ENCODE results near the gene HNRNPL.
A peak's percentile ranks its signal among the peaks of the same experiment; 100 is the strongest.
"Not testable (repeated sequence)": the region's sequence is repeated elsewhere in the genome, so short reads cannot be mapped to it uniquely, and the experiment has no call there.

HNRNPL gene

GRCh38 chr19:38849860-38850435, at the start of gene HNRNPL:
TSS of gene HNRNPL (minus strand) at chr19:38849986. CDS start at chr19:38849966, 20 bp downstream.
- peak; percentile 74 for TF ChIP-seq POLR2A (IDR thresholded peaks at IDR 0.05; ENCODE audit: low read depth, low read length)
- no peak for DNase-seq (ENCODE audit: insufficient read length, low spot score)
- FAIRE-seq, result no peak

DNA sequence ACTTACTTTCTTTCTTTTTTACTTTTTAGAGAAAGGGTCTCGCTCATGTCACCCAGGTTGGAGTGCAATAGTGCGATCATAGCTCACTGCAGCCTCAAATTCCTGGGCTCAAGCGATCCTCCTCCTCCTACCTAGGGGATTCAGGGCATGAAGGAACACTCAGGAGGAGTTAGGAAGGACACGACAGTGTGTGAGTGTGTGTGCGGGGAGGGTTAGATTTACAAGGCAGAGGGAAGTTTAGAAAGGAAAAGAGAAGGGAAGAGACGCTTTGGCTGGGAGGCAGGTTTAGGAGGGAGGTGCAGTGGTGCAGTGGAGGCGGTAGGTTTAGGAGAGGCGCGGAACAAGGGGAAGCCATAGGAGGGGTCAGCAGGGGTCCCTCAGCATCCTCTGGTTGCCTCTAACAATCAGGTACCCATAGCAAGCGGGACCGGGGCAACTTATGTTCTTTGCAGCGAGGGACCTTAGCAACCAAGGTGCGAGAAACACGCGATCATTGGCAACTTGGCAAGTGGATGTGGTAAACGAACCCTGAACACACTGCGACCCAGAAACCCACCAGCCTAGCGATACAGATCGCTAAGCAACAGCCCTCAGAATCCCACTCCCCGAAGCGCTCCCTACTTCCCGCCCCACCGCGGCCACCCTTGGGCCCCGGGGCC, 49.1 kb upstream of the HNRNPL start:
- no peak for TF ChIP-seq POLR2A (IDR thresholded peaks at IDR 0.05; ENCODE audit: low read depth, low read length)
- no peak for DNase-seq (ENCODE audit: insufficient read length, low spot score)
- no peak for FAIRE-seq

GRCh38 chr19:38894968-38895367, 45.2 kb upstream of the HNRNPL start:
- TF ChIP-seq POLR2A (IDR thresholded peaks at IDR 0.05; ENCODE audit: low read depth, low read length), result no peak
- FAIRE-seq (no peak), DNase-seq (ENCODE audit: insufficient read length, low spot score) (no peak)

- no peak for DNase-seq (ENCODE audit: insufficient read length, low spot score)
- no peak for FAIRE-seq
- TF ChIP-seq POLR2A (IDR thresholded peaks at IDR 0.05; ENCODE audit: low read depth, low read length), result no peak
Measured at GRCh38 chr19:38893341-38893771, 43.6 kb upstream of the HNRNPL start.

DNA sequence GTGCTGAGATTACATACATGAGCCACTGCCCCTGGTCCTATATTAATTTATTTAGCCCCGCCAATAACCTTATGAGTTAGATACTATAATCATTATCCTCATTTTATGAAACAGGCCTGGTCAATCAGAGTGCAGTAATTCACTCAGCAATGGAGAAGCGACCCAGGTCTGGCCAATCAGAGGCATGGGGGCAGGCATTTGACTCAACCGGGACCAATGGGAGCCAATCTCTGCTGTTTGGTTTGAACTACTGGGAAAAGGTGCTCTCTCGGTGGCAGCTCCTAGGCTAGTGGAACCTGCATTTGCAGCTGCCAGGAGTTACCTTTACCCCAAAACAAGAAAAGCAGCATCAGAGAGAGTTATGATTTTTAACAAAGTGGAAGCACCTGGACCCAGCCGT, 43.1 kb upstream of the HNRNPL start:
- DNase-seq (ENCODE audit: insufficient read length, low spot score) (no peak), FAIRE-seq (no peak)
- TF ChIP-seq POLR2A (IDR thresholded peaks at IDR 0.05; ENCODE audit: low read depth, low read length), result no peak

DNA sequence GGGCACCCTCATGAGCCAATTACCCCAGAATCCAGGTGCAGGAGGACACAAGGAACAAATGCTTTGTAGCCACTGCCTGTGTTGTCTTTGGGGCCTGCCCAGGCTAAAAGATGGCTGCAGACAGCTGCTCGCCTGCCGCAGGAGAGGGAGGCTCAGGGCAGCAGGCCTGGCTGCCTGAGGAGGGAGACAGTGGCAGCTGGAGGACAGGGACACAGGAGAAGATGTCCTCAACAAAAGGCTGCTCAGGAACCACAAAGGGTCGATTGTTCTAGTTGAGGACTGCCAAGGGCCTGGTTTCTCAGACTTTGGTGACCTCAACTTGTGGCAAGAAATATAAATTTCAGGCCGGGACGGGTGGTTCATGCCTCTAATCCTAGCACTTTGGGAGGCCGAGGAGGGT, 42.0 kb upstream of the HNRNPL start:
- FAIRE-seq, result no peak
- 0 out of 2 replicates have a peak, but pooled peaks have one; percentile 10 for TF ChIP-seq POLR2A (IDR thresholded peaks at IDR 0.05; ENCODE audit: low read depth, low read length)

GRCh38 chr19:38890686-38891085, 40.9 kb upstream of the HNRNPL start:
- FAIRE-seq (no peak), DNase-seq (ENCODE audit: insufficient read length, low spot score) (no peak)
- no peak for TF ChIP-seq POLR2A (IDR thresholded peaks at IDR 0.05; ENCODE audit: low read depth, low read length)

More for the DNA sequence above, 42.0 kb upstream of the HNRNPL start:
- DNase-seq (ENCODE audit: insufficient read length, low spot score), result no peak

DNA sequence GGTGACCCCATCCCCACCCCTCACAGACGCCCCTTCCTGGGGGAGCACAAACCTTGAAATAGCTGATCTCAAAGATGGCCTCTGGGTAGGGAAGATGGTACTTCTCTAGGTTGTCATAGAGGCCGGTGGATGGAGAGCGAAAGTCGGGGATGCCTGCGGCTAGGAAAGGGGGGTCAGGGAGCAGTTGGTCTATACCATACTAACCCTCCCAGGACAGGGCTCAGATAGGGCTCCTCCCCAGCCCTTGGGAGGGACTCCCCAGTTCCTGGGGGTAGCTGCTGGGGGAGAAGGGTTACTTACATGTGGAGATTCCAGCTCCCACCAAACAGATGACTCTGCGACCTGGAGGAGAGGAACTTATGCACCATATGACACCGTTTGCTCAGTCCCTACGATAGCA, 40.0 kb upstream of the HNRNPL start:
- TF ChIP-seq POLR2A (IDR thresholded peaks at IDR 0.05; ENCODE audit: low read depth, low read length), result no peak
- DNase-seq (ENCODE audit: insufficient read length, low spot score) (no peak), FAIRE-seq (no peak)

GRCh38 chr19:38888876-38889275, 39.1 kb upstream of the HNRNPL start:
- FAIRE-seq, result no peak
- no peak for DNase-seq (ENCODE audit: insufficient read length, low spot score)
- no peak for TF ChIP-seq POLR2A (IDR thresholded peaks at IDR 0.05; ENCODE audit: low read depth, low read length)

GRCh38 chr19:38884691-38885090, 34.9 kb upstream of the HNRNPL start:
- not testable (repeated sequence) for FAIRE-seq

DNA sequence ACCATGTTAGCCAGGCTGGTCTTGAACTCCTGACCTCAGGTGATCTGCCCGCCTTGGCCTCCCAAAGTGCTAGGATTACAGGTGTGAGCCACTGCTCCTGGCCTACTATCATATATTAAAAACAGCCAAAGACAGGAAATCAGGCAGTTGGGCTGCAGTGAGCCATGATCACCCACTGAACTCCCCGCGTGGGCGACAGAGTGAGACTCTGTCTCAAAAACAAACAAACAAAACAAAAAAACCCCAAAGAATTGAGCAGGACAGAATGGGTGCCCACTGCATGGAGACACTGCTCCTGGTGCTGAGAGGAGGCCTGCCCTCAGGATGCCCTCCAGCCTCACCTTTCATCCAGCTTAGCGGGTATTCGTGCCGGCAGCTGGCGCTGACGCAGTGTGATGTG, 33.5 kb upstream of the HNRNPL start:
- DNase-seq (ENCODE audit: insufficient read length, low spot score) (no peak), FAIRE-seq (no peak)
- no peak for TF ChIP-seq POLR2A (IDR thresholded peaks at IDR 0.05; ENCODE audit: low read depth, low read length)

More at GRCh38 chr19:38884691-38885090, 34.9 kb upstream of the HNRNPL start:
- not testable (repeated sequence) for DNase-seq (ENCODE audit: insufficient read length, low spot score)

DNA sequence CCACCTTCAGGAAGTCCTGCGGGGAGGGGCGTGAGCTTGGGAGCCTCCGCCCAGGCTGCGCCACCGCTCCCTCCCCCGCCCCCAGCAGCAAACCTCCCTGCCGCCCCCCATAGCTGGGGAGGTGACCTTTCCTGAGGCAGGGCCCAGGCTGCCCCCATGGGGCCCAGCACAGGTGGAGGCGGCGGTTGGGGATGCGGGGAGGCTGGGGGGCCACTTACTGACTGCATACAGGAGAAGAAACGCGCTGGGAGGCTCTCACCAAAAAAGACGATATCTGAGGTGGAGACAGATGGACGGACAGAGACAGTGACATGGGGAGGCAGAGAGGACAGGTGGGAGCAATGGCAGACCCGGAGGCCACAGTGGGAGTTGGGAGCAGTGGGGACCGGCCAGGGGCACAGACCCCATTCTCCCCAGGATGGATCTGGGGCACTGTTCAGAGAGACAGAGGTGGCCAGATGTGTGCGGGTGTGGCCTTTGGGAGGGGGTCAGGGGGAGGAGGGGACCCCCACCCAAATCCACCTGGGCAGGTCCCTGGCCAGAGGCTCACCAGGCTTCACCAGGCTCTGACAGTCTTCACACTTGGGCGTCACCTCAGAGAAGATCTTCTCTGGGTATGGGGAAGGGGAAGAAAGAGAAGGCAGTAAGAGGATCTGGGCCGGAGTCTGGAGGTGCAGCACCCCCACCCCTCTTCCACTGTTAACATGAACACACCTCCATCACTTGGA, 31.3 kb upstream of the HNRNPL start:
- no peak for TF ChIP-seq POLR2A (IDR thresholded peaks at IDR 0.05; ENCODE audit: low read depth, low read length)
- no peak for FAIRE-seq
- DNase-seq (ENCODE audit: insufficient read length, low spot score), result no peak

GRCh38 chr19:38880076-38880881, 30.5 kb upstream of the HNRNPL start:
- no peak for TF ChIP-seq POLR2A (IDR thresholded peaks at IDR 0.05; ENCODE audit: low read depth, low read length)
- DNase-seq (ENCODE audit: insufficient read length, low spot score), result no peak
- FAIRE-seq, result no peak

- FAIRE-seq, result no peak
- no peak for TF ChIP-seq POLR2A (IDR thresholded peaks at IDR 0.05; ENCODE audit: low read depth, low read length)
Measured at GRCh38 chr19:38879400-38879751, 29.6 kb upstream of the HNRNPL start.

More at GRCh38 chr19:38879400-38879751, 29.6 kb upstream of the HNRNPL start:
- DNase-seq (ENCODE audit: insufficient read length, low spot score), result no peak
